Caco-2 (cell line): ENCODE results near the gene DLL1. TPM values are rescaled to one million over a fixed set of nuclear protein-coding genes. Genes with fewer than 3 reads are reported as not detected.

Experiments used
- BruUV-seq: library from RNA; stranded (reverse); fragments of 400-500 nt; replicated peaks from 2 replicates; lab custom pipeline; 2021; lab: Mats Ljungman, UMichigan
- CTCF ChIA-PET: fragments of 300-600 bp; sonication (Branson Sonifier 250); formaldehyde crosslinking; loops from one replicate; lab custom pipeline; 2022; ENCODE audit warnings: antibody characterized with exemption; lab: Charles Lee
- POLR2A ChIA-PET: fragments of 300-600 bp; sonication (Branson Sonifier 250); formaldehyde crosslinking; loops from one replicate; lab custom pipeline; 2022; ENCODE audit warnings: antibody characterized with exemption; lab: Charles Lee
- DNase-seq, 2 experiments: peaks; one replicate each; pipeline versions ENCODE4 v3.0.0 to v3.0.0-alpha.2; 2020 to 2022
- H3K27me3 ChIP-seq: replicated peaks from 2 replicates; pipeline ENCODE4 v1.6.0; 2011; ENCODE audit warnings: low read length; ENCODE audit not compliant: control insufficient read depth, insufficient read depth
- H3K36me3 ChIP-seq: 2 replicates; pipeline ENCODE4 v1.5.1; 2011; ENCODE audit warnings: low read length; ENCODE audit not compliant: control insufficient read depth, insufficient read depth
- H3K4me1 ChIP-seq: fragments of 250-450 bp; sonication (Bioruptor Pico); 2 replicates; pipeline ENCODE4 v1.5.1; 2020; ENCODE audit warnings: mild to moderate bottlenecking
- H3K4me3 ChIP-seq: 2 replicates; pipeline ENCODE4 v1.5.1; 2011; ENCODE audit warnings: low read depth, mild to moderate bottlenecking, control low read depth, low read length
- H3K9me3 ChIP-seq: fragments of 250-450 bp; sonication (Bioruptor Pico); 2 replicates; pipeline ENCODE4 v1.5.1; 2020; ENCODE audit warnings: mild to moderate bottlenecking, moderate library complexity
- H3K27ac Mint-ChIP-seq: one replicate; pipeline ENCODE4 v1.8.0; 2022; ENCODE audit warnings: mixed read lengths; ENCODE audit not compliant: unreplicated experiment
- H3K27me3 Mint-ChIP-seq: one replicate; pipeline ENCODE4 v1.8.0; 2022; ENCODE audit warnings: mixed read lengths; ENCODE audit not compliant: insufficient read depth, unreplicated experiment
- H3K36me3 Mint-ChIP-seq: one replicate; pipeline ENCODE4 v1.8.0; 2022; ENCODE audit warnings: mild to moderate bottlenecking, mixed read lengths; ENCODE audit not compliant: insufficient read depth, unreplicated experiment
- H3K4me1 Mint-ChIP-seq: one replicate; pipeline ENCODE4 v1.8.0; 2022; ENCODE audit warnings: low read depth, mixed read lengths; ENCODE audit not compliant: unreplicated experiment
- H3K4me3 Mint-ChIP-seq: one replicate; pipeline ENCODE4 v1.8.0; 2022; ENCODE audit warnings: mild to moderate bottlenecking, moderate library complexity, mixed read lengths; ENCODE audit not compliant: unreplicated experiment
- H3K9me3 Mint-ChIP-seq: one replicate; pipeline ENCODE4 v1.8.0; 2022; ENCODE audit warnings: mixed read lengths; ENCODE audit not compliant: unreplicated experiment
- CTCF ChIP-seq, 2 experiments: fragments of 200-600 bp in 1 of 2; IDR thresholded peaks; 1 replicate in 1 of 2; 2 replicates in 1 of 2; pipeline versions ENCODE4 v1.5.1 to v1.8.0; 2011 to 2022; ENCODE audit warnings: antibody characterized with exemption in 1 of 2, control low read depth in 1 of 2, inconsistent platforms in 1 of 2, low read depth in 1 of 2, low read length in 1 of 2, mild to moderate bottlenecking in 1 of 2, moderate library complexity in 1 of 2; ENCODE audit not compliant: insufficient read depth in 1 of 2, severe bottlenecking in 1 of 2, unreplicated experiment in 1 of 2
- intact Hi-C: fragments of 100-400 bp; cut with micrococcal nuclease; formaldehyde crosslinking; loops from one replicate; pipeline ENCODE4 v1.10.0; 2022; ENCODE audit not compliant: unreplicated experiment
- total RNA-seq: library from RNA; stranded (reverse); gene quantifications from 2 replicates; pipeline ENCODE4 v1.2.3, GENCODE V29; 2022

The DLL1 gene
- total RNA-seq, 1 experiment from 2014 or later, result 6.6 TPM

GRCh38 chr6:170317718-170318117 is 26.8 kb upstream of the DLL1 start:
- Histone ChIP-seq H3K4me1 (no peaks in the 10 kb centered on the region), H3K9me3 (no peaks in the 10 kb centered on the region), H3K27me3 (no peaks in the 10 kb centered on the region), H3K36me3 (no peaks in the 10 kb centered on the region; the same call in 1 of the 2 replicates), H3K4me3 (no peak overlapping the region)
- H3K27ac Mint-ChIP-seq, result no peak overlapping the region
- no peak for DNase-seq
- no peak overlapping the region for H3K4me3 Mint-ChIP-seq
- ChIA-PET POLR2A (no interaction called here), CTCF (no interaction called here)
- TF ChIP-seq CTCF (IDR thresholded peaks at IDR 0.05; ENCODE audit: insufficient read depth in 1 of 2, low read depth in 1 of 2, low read length in 1 of 2, severe bottlenecking in 1 of 2, unreplicated experiment in 1 of 2), result no peak
- no peaks in the 10 kb centered on the region for H3K27me3 Mint-ChIP-seq
- H3K36me3 Mint-ChIP-seq, result peaks cover 31% of the 10 kb centered on the region
- TSS peak; percentile 19 for BruUV-seq
- intact Hi-C loops, result no loop called here
- H3K9me3 Mint-ChIP-seq, result no peaks in the 10 kb centered on the region
- H3K4me1 Mint-ChIP-seq, result no peaks in the 10 kb centered on the region

- Mint-ChIP-seq H3K4me1 (no peaks in the 10 kb centered on the region), H3K4me3 (no peak overlapping the region)
- no TSS peak for BruUV-seq
Observed at GRCh38 chr6:170317076-170317475, 26.2 kb upstream of the DLL1 start.

GRCh38 chr6:170316071-170316470 is 25.2 kb upstream of the DLL1 start:
- no peak for TF ChIP-seq CTCF (IDR thresholded peaks at IDR 0.05; ENCODE audit: insufficient read depth in 1 of 2, low read depth in 1 of 2, low read length in 1 of 2, severe bottlenecking in 1 of 2, unreplicated experiment in 1 of 2)
- Mint-ChIP-seq H3K27ac (no peak overlapping the region), H3K36me3 (peaks cover 19% of the 10 kb centered on the region), H3K4me1 (no peaks in the 10 kb centered on the region), H3K4me3 (no peak overlapping the region), H3K27me3 (no peaks in the 10 kb centered on the region), H3K9me3 (no peaks in the 10 kb centered on the region)
- no peaks in the 10 kb centered on the region for H3K9me3 ChIP-seq
- no peaks in the 10 kb centered on the region for H3K27me3 ChIP-seq
- ChIA-PET CTCF (no interaction called here), POLR2A (no interaction called here)
- DNase-seq, result no peak
- intact Hi-C loops, result no loop called here
- no peaks in the 10 kb centered on the region; the same call in 1 of the 2 replicates for H3K36me3 ChIP-seq
- H3K4me1 ChIP-seq, result no peaks in the 10 kb centered on the region
- no peak overlapping the region for H3K4me3 ChIP-seq
- BruUV-seq, result no TSS peak

More at GRCh38 chr6:170317076-170317475, 26.2 kb upstream of the DLL1 start:
- no peak for TF ChIP-seq CTCF (IDR thresholded peaks at IDR 0.05; ENCODE audit: insufficient read depth in 1 of 2, low read depth in 1 of 2, low read length in 1 of 2, severe bottlenecking in 1 of 2, unreplicated experiment in 1 of 2)
- Histone ChIP-seq H3K27me3 (no peaks in the 10 kb centered on the region), H3K4me1 (no peaks in the 10 kb centered on the region), H3K4me3 (no peak overlapping the region), H3K36me3 (no peaks in the 10 kb centered on the region; the same call in 1 of the 2 replicates), H3K9me3 (no peaks in the 10 kb centered on the region)
- intact Hi-C loops, result no loop called here
- no peak for DNase-seq
- no peaks in the 10 kb centered on the region for H3K9me3 Mint-ChIP-seq
- POLR2A ChIA-PET, result no interaction called here
- no peak overlapping the region for H3K27ac Mint-ChIP-seq
- CTCF ChIA-PET, result no interaction called here
- H3K27me3 Mint-ChIP-seq, result no peaks in the 10 kb centered on the region
- peaks cover 25% of the 10 kb centered on the region for H3K36me3 Mint-ChIP-seq
